H1 (cell line): ENCODE data around the gene TGM5. TPM values are rescaled to one million over a fixed set of nuclear protein-coding genes. Genes with fewer than 3 reads are reported as not detected.

Experiments
- CTCF ChIA-PET: fragments of 300-600 bp; sonication (Branson Sonifier 250); formaldehyde crosslinking; loops from one replicate; lab custom pipeline; 2021; ENCODE audit not compliant: partially characterized antibody; lab: Charles Lee
- POLR2A ChIA-PET: fragments of 300-600 bp; sonication (Branson Sonifier 250); formaldehyde crosslinking; loops from one replicate; lab custom pipeline; 2021; ENCODE audit warnings: inconsistent platforms; ENCODE audit not compliant: partially characterized antibody; lab: Charles Lee
- DNase-seq, 2 experiments: peaks; one replicate each; pipeline versions ENCODE4 v3.0.0 to v3.0.0-alpha.2; 2010 to 2022; ENCODE audit warnings: low spot score in 2 of 2, low read depth in 1 of 2, mixed read lengths in 1 of 2
- FAIRE-seq: peaks from 2 replicates; lab custom pipeline; 2011; peaks lifted over from hg19 to GRCh38; lab: Jason Lieb, UNC
- H2AFZ ChIP-seq: 2 replicates; pipeline ENCODE4 v1.8.1; 2012; ENCODE audit warnings: low read length, inconsistent platforms
- H2AK5ac ChIP-seq: 2 replicates; pipeline ENCODE4 v1.6.1; 2013; ENCODE audit warnings: low read depth, low read length
- H2BK120ac ChIP-seq: replicated peaks from 2 replicates; pipeline ENCODE3; 2013; ENCODE audit warnings: low read depth, low read length, inconsistent platforms
- H2BK12ac ChIP-seq: 2 replicates; pipeline ENCODE4 v1.6.1; 2013; ENCODE audit warnings: low read depth, low read length
- H2BK15ac ChIP-seq: 2 replicates; pipeline ENCODE4 v1.6.1; 2013; ENCODE audit warnings: low read length
- H2BK20ac ChIP-seq: 2 replicates; pipeline ENCODE4 v1.6.1; 2013; ENCODE audit warnings: low read length
- H2BK5ac ChIP-seq: 2 replicates; pipeline ENCODE4 v1.6.1; 2013; ENCODE audit warnings: low read depth, low read length
- H3K14ac ChIP-seq: 2 replicates; pipeline ENCODE4 v1.6.1; 2013; ENCODE audit warnings: inconsistent platforms; ENCODE audit not compliant: insufficient read length
- H3K18ac ChIP-seq: 2 replicates; pipeline ENCODE4 v1.6.1; 2013; ENCODE audit warnings: low read length; ENCODE audit errors: extremely low read depth
- H3K23ac ChIP-seq: 2 replicates; pipeline ENCODE4 v1.6.1; 2013; ENCODE audit warnings: inconsistent platforms; ENCODE audit not compliant: insufficient read length
- H3K23me2 ChIP-seq: 2 replicates; pipeline ENCODE4 v1.6.1; 2013; ENCODE audit warnings: low read depth, low read length
- H3K27ac ChIP-seq: 2 replicates; pipeline ENCODE4 v1.6.1; 2011; ENCODE audit warnings: low read depth, low read length, inconsistent platforms
- H3K27me3 ChIP-seq, 4 experiments: replicated peaks in 1 of 4; 1 replicate in 1 of 4; 2 replicates in 3 of 4; pipeline versions ENCODE4 v1.6.1 to v1.8.1; 2011 to 2013; ENCODE audit warnings: low read length in 3 of 4, mild to moderate bottlenecking in 3 of 4, inconsistent platforms in 2 of 4, mixed read lengths in 2 of 4, moderate library complexity in 1 of 4; ENCODE audit not compliant: control insufficient read depth in 3 of 4, insufficient read depth in 3 of 4; ENCODE audit errors: extremely low read depth in 1 of 4
- H3K36me3 ChIP-seq, 4 experiments: 2 replicates each; pipeline versions ENCODE4 v1.6.1 to v1.8.1; 2011 to 2013; ENCODE audit warnings: mild to moderate bottlenecking in 4 of 4, low read length in 3 of 4, moderate library complexity in 2 of 4, control low read depth in 1 of 4, inconsistent platforms in 1 of 4; ENCODE audit not compliant: insufficient read depth in 4 of 4, control insufficient read depth in 2 of 4
- H3K4ac ChIP-seq: replicated peaks from 2 replicates; pipeline ENCODE3; 2013; ENCODE audit warnings: low read length, low read depth, mixed read lengths, inconsistent platforms; ENCODE audit not compliant: insufficient read length
- H3K4me1 ChIP-seq, 4 experiments: replicated peaks in 1 of 4; 1 replicate in 1 of 4; 2 replicates in 3 of 4; pipeline versions ENCODE4 v1.6.1 to v1.8.1; 2011 to 2013; ENCODE audit warnings: low read length in 3 of 4, inconsistent platforms in 2 of 4, mixed read lengths in 1 of 4; ENCODE audit not compliant: insufficient read depth in 4 of 4, control insufficient read depth in 3 of 4
- H3K4me2 ChIP-seq, 2 experiments: 2 replicates each; pipeline versions ENCODE4 v1.6.1 to v1.8.1; 2011 to 2013; ENCODE audit warnings: low read depth in 2 of 2, low read length in 2 of 2, control low read depth in 1 of 2, inconsistent platforms in 1 of 2, mild to moderate bottlenecking in 1 of 2; ENCODE audit not compliant: insufficient read depth in 1 of 2
- H3K4me3 ChIP-seq, 4 experiments: fragments of 200-600, 300-600 bp in 1 of 4; sonication (generic), shearing (Covaris generic), sonication (Bioruptor Twin) in 1 of 4; 2 replicates each; pipeline versions ENCODE4 v1.5.1 to v1.8.1; 2011 to 2016; ENCODE audit warnings: low read length in 4 of 4, low read depth in 3 of 4, control low read depth in 2 of 4, inconsistent platforms in 2 of 4, mild to moderate bottlenecking in 2 of 4, mixed read lengths in 1 of 4, moderate library complexity in 1 of 4; ENCODE audit not compliant: insufficient read depth in 2 of 4; ENCODE audit errors: extremely low read depth in 1 of 4
- H3K56ac ChIP-seq: replicated peaks from 2 replicates; pipeline ENCODE3; 2013; ENCODE audit warnings: low read depth, mild to moderate bottlenecking, mixed read lengths, low read length, inconsistent platforms; ENCODE audit not compliant: insufficient read length
- H3K79me1 ChIP-seq: 2 replicates; pipeline ENCODE4 v1.6.1; 2013; ENCODE audit warnings: low read depth, low read length, control low read depth
- H3K79me2 ChIP-seq, 2 experiments: 2 replicates each; pipeline versions ENCODE4 v1.6.1 to v1.8.1; 2012 to 2013; ENCODE audit warnings: low read length in 2 of 2, mild to moderate bottlenecking in 2 of 2, inconsistent platforms in 1 of 2; ENCODE audit not compliant: insufficient read depth in 2 of 2, control insufficient read depth in 1 of 2
- H3K9ac ChIP-seq, 4 experiments: replicated peaks in 1 of 4; 1 replicate in 1 of 4; 2 replicates in 3 of 4; pipeline versions ENCODE4 v1.6.1 to v1.8.1; 2011 to 2013; ENCODE audit warnings: low read depth in 3 of 4, low read length in 3 of 4, control low read depth in 2 of 4, mild to moderate bottlenecking in 2 of 4, moderate library complexity in 2 of 4, inconsistent platforms in 1 of 4; ENCODE audit errors: extremely low read depth in 1 of 4
- H3K9me3 ChIP-seq, 2 experiments: 2 replicates each; pipeline versions ENCODE4 v1.6.1 to v1.8.1; 2012 to 2013; ENCODE audit warnings: mild to moderate bottlenecking in 2 of 2, moderate library complexity in 2 of 2, control low read depth in 1 of 2, inconsistent platforms in 1 of 2, low read depth in 1 of 2, low read length in 1 of 2, mixed read lengths in 1 of 2; ENCODE audit not compliant: insufficient read depth in 2 of 2
- H4K20me1 ChIP-seq, 2 experiments: replicated peaks in 1 of 2; 2 replicates each; pipeline versions ENCODE3 to v1.8.1; 2011 to 2013; ENCODE audit warnings: inconsistent platforms in 2 of 2, low read length in 2 of 2, mild to moderate bottlenecking in 1 of 2; ENCODE audit not compliant: insufficient read depth in 2 of 2, control insufficient read depth in 1 of 2
- H4K5ac ChIP-seq: 2 replicates; pipeline ENCODE4 v1.6.1; 2013; ENCODE audit warnings: low read length, low read depth, mixed read lengths, inconsistent platforms; ENCODE audit not compliant: insufficient read length
- H4K8ac ChIP-seq: 2 replicates; pipeline ENCODE4 v1.8.0; 2013; ENCODE audit warnings: mild to moderate bottlenecking, moderate library complexity, low read length, inconsistent platforms; ENCODE audit not compliant: insufficient read depth; ENCODE audit errors: extremely low read depth
- H4K91ac ChIP-seq: replicated peaks from 2 replicates; pipeline ENCODE3; 2013; ENCODE audit warnings: low read length, mixed read lengths, inconsistent platforms; ENCODE audit not compliant: insufficient read length
- HDAC2 ChIP-seq, 2 experiments: fragments of 300-600 bp in 1 of 2; sonication (generic) in 1 of 2; IDR thresholded peaks; 2 replicates each; pipeline ENCODE4 v1.6.1; 2011 to 2012; ENCODE audit warnings: low read depth in 2 of 2, low read length in 2 of 2, mild to moderate bottlenecking in 2 of 2, moderate library complexity in 2 of 2, borderline replicate concordance in 1 of 2, inconsistent platforms in 1 of 2
- KDM1A ChIP-seq: fragments of 200-600, 300-600 bp; sonication (generic); IDR thresholded peaks from 2 replicates; pipeline ENCODE4 v1.7.1; 2016; ENCODE audit warnings: mild to moderate bottlenecking, low read length, borderline replicate concordance
- MAFK ChIP-seq: IDR thresholded peaks from 2 replicates; pipeline ENCODE4 v1.6.1; 2012; ENCODE audit warnings: low read depth, mild to moderate bottlenecking, improper control_type of control experiment, low read length
- NRF1 ChIP-seq: IDR thresholded peaks from 2 replicates; pipeline ENCODE4 v1.6.1; 2011; ENCODE audit warnings: mild to moderate bottlenecking, low read depth, low read length, improper control_type of control experiment
- POLR2A ChIP-seq, 2 experiments: IDR thresholded peaks; 1 replicate in 1 of 2; 2 replicates in 1 of 2; pipeline ENCODE4 v1.6.1; 2011; ENCODE audit warnings: low read depth in 2 of 2, low read length in 2 of 2, mild to moderate bottlenecking in 2 of 2; ENCODE audit errors: control extremely low read depth in 1 of 2
- POLR2AphosphoS5 ChIP-seq: IDR thresholded peaks from 2 replicates; pipeline ENCODE4 v1.6.1; 2011; ENCODE audit warnings: low read depth, low read length
- RAD21 ChIP-seq, 2 experiments: IDR thresholded peaks in 1 of 2; conservative IDR thresholded peaks in 1 of 2; 2 replicates each; pipeline ENCODE4 v1.6.1; 2011; ENCODE audit warnings: low read depth in 2 of 2, low read length in 2 of 2, improper control_type of control experiment in 1 of 2, inconsistent platforms in 1 of 2, mild to moderate bottlenecking in 1 of 2, moderate library complexity in 1 of 2
- SAP30 ChIP-seq: fragments of 300-600 bp; sonication (generic); IDR thresholded peaks from 2 replicates; pipeline ENCODE4 v1.7.1; 2012; ENCODE audit warnings: low read length, moderate library complexity, mild to moderate bottlenecking, inconsistent platforms; ENCODE audit not compliant: insufficient read depth, insufficient replicate concordance
- SIRT6 ChIP-seq: IDR thresholded peaks from one replicate; pipeline ENCODE4 v1.7.1; 2012; ENCODE audit warnings: low read length, inconsistent platforms
- SIX5 ChIP-seq: IDR thresholded peaks from 2 replicates; pipeline ENCODE4 v1.6.1; 2011; ENCODE audit warnings: mild to moderate bottlenecking, low read depth, low read length
- SP2 ChIP-seq: IDR thresholded peaks from 2 replicates; pipeline ENCODE4 v1.6.1; 2012; ENCODE audit warnings: mild to moderate bottlenecking, low read length, inconsistent platforms
- TCF12 ChIP-seq: IDR thresholded peaks from 2 replicates; pipeline ENCODE4 v1.6.1; 2011; ENCODE audit warnings: low read depth, mild to moderate bottlenecking, low read length
- TEAD4 ChIP-seq: IDR thresholded peaks from 2 replicates; pipeline ENCODE4 v1.6.1; 2012; ENCODE audit warnings: low read depth, low read length, inconsistent platforms, mixed read lengths
- WGBS, 2 experiments: shearing (Covaris generic) in 1 of 2; methylation state at CpG; one replicate each; pipeline versions ENCODE4 v1.1.6 to v1.1.7; 2013 to 2015; ENCODE audit warnings: low lambda C conversion rate in 2 of 2, mixed read lengths in 2 of 2, inconsistent platforms in 1 of 2, low coverage in 1 of 2, missing lambda C conversion rate in 1 of 2; ENCODE audit not compliant: insufficient replicate concordance in 2 of 2, insufficient coverage in 1 of 2, insufficient read length in 1 of 2; ENCODE audit errors: extremely low coverage in 1 of 2, missing lambda C conversion rate in 1 of 2; 5-methylcytosine and 5-hydroxymethylcytosine counted together
- polyA plus RNA-seq, 7 experiments: library from polyadenylated mRNA; depleted of rRNA in 3 of 7; stranded (reverse) in 5 of 7; unstranded in 2 of 7; fragments of >200 nt in 5 of 7; fragments of 200-250 nt in 2 of 7; gene quantifications; 1 replicate in 5 of 7; 2 replicates in 1 of 7; 4 replicates in 1 of 7; pipeline versions ENCODE4 v1.2.1 to v1.2.3, GENCODE V29; 2011 to 2013; ENCODE audit warnings: missing spikeins in 2 of 7, mixed read lengths in 2 of 7
- total RNA-seq: library from RNA; stranded (reverse); fragmentation: NEBNext Ultra II Directional; extraction: Animal tissue kit (Norgen Biotek cat#: 25700); gene quantifications from 2 replicates; pipeline ENCODE4 v1.2.1, GENCODE V29; 2021
- TF ChIP-seq, protein P1 (sequence below): IDR thresholded peaks from 2 replicates; pipeline ENCODE4 v1.6.1; 2012; ENCODE audit warnings: inconsistent platforms

TGM5 gene
- total and polyA plus RNA-seq, 2 of the 8 experiments (the other 6 are each of a cell fraction or from before 2014, with no cell fraction given) = not detected

DNA sequence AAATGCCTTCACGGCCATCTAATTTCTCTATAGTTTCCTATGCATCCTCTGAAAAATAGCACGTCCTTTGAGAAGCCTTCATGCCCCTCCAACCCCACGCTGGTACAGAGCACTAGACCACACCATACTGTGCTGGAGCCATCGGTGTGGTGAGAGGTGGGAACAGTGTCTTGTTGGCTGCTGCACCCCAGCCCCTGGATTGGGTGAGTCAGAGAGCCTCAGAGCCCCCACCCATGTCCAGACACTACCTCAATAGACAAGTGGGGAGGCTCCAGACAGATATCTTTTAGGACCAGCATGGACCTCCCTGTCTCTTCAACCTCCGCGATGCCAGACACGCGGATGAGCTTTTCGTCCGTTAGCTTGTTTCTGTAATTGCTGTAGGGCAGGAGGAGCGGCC is 12.1 kb upstream of the TGM5 start:
- H3K14ac ChIP-seq = no peak overlapping the region
- H3K79me2 ChIP-seq = no peaks in the 10 kb centered on the region
- H3K4me1 ChIP-seq = no peaks in the 10 kb centered on the region
- H4K20me1 ChIP-seq = no peaks in the 10 kb centered on the region
- no peaks in the 10 kb centered on the region for H3K9me3 ChIP-seq
- no peak overlapping the region for H4K5ac ChIP-seq
- H3K4me3 ChIP-seq = no peak overlapping the region
- H2AK5ac ChIP-seq = no peak overlapping the region
- no peak overlapping the region for H2BK5ac ChIP-seq
- no peak overlapping the region for H3K9ac ChIP-seq
- FAIRE-seq (no peak), DNase-seq (no peak)
- no peak overlapping the region for H3K27ac ChIP-seq
- 0 out of 2 replicates have a peak, but pooled peaks cover 1% of the 10 kb centered on the region for H3K23me2 ChIP-seq
- H3K23ac ChIP-seq = no peak overlapping the region
- no peak overlapping the region for H2BK15ac ChIP-seq
- H2BK120ac ChIP-seq = no peak overlapping the region
- H2BK20ac ChIP-seq = no peak overlapping the region
- no peak overlapping the region for H2AFZ ChIP-seq
- ChIA-PET CTCF (interaction anchor here (0.9 to 1.8 kb wide), 7 partner anchors 10 to 76 kb away, joined by 3 to 7 read pairs (median 4); no protein-coding TSS in a partner anchor), POLR2A (no interaction called here)
- WGBS, 2 experiments = 86% methylated on average over 11 of the region's 11 CpGs; no CpG with 5 or more reads in 1 of the 2 experiments
- H4K91ac ChIP-seq = no peak overlapping the region
- H3K56ac ChIP-seq = no peak overlapping the region
- no peaks in the 10 kb centered on the region for H3K36me3 ChIP-seq
- H4K8ac ChIP-seq = no peak overlapping the region
- no peak overlapping the region for H3K18ac ChIP-seq
- H2BK12ac ChIP-seq = no peak overlapping the region
- no peaks in the 10 kb centered on the region for H3K79me1 ChIP-seq
- no peak overlapping the region for H3K4me2 ChIP-seq
- H3K4ac ChIP-seq = no peak overlapping the region
- H3K27me3 ChIP-seq = no peaks in the 10 kb centered on the region
- TF ChIP-seq TCF12 = no peak
- no peak for TF ChIP-seq POLR2AphosphoS5
- no peak for TF ChIP-seq SP2
- TF ChIP-seq TEAD4 = no peak
- TF ChIP-seq NRF1 = no peak
- no peak for TF ChIP-seq SIX5
- TF ChIP-seq SIRT6 = no peak
- TF ChIP-seq, protein P1, sequence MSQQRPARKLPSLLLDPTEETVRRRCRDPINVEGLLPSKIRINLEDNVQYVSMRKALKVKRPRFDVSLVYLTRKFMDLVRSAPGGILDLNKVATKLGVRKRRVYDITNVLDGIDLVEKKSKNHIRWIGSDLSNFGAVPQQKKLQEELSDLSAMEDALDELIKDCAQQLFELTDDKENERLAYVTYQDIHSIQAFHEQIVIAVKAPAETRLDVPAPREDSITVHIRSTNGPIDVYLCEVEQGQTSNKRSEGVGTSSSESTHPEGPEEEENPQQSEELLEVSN = no peak
- TF ChIP-seq RAD21 (IDR thresholded peaks at IDR 0.05 in 1 of 2, conservative IDR thresholded peaks at IDR 0.05 in 1 of 2; ENCODE audit: low read depth in 2 of 2, low read length in 2 of 2) = no peak
- no peak for TF ChIP-seq HDAC2 (IDR thresholded peaks at IDR 0.05; ENCODE audit: borderline replicate concordance in 1 of 2, low read depth in 2 of 2, low read length in 2 of 2)
- TF ChIP-seq KDM1A = no peak
- no peak for TF ChIP-seq SAP30
- TF ChIP-seq MAFK = no peak
- no peak for TF ChIP-seq POLR2A (IDR thresholded peaks at IDR 0.05; ENCODE audit: control extremely low read depth in 1 of 2, low read depth in 2 of 2, low read length in 2 of 2)
